ENCODE data around the gene CDH11. TPM values are rescaled to one million over a fixed set of nuclear protein-coding genes. Genes with fewer than 3 reads are reported as not detected.

CDH11 gene
- total RNA-seq, 4 donors from 2014 or later = 22.4 to 47.8 (median 35.6) TPM

- Histone ChIP-seq H3K27ac (replicated peaks in 1 of 4) (no peak overlapping the region), H3K4me3 (no peak overlapping the region), H3K27me3 (no peaks in the 10 kb centered on the region), H3K36me3 (no peaks in the 10 kb centered on the region), H3K4me1 (peaks cover 0 to 17% (median 4%) of the 10 kb centered on the region in 4 donors), H3K9me3 (no peaks in the 10 kb centered on the region)
- TF ChIP-seq, protein P1, sequence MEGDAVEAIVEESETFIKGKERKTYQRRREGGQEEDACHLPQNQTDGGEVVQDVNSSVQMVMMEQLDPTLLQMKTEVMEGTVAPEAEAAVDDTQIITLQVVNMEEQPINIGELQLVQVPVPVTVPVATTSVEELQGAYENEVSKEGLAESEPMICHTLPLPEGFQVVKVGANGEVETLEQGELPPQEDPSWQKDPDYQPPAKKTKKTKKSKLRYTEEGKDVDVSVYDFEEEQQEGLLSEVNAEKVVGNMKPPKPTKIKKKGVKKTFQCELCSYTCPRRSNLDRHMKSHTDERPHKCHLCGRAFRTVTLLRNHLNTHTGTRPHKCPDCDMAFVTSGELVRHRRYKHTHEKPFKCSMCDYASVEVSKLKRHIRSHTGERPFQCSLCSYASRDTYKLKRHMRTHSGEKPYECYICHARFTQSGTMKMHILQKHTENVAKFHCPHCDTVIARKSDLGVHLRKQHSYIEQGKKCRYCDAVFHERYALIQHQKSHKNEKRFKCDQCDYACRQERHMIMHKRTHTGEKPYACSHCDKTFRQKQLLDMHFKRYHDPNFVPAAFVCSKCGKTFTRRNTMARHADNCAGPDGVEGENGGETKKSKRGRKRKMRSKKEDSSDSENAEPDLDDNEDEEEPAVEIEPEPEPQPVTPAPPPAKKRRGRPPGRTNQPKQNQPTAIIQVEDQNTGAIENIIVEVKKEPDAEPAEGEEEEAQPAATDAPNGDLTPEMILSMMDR (IDR thresholded peaks at IDR 0.05) = no peak
- TF ChIP-seq EP300 (IDR thresholded peaks at IDR 0.05) (no peak), POLR2AphosphoS5 (IDR thresholded peaks at IDR 0.05) (no peak), POLR2A (IDR thresholded peaks at IDR 0.05; ENCODE audit: low read depth) (no peak)
- no peak for DNase-seq (ENCODE audit: extremely low spot score)
- WGBS = 79% methylated on average over 8 of the region's 8 CpGs
- intact Hi-C loops (cut with DNase I) = no loop called here
Observed at GRCh38 chr16:65034915-65035314, 86.9 kb downstream of the CDH11 start.

DNA sequence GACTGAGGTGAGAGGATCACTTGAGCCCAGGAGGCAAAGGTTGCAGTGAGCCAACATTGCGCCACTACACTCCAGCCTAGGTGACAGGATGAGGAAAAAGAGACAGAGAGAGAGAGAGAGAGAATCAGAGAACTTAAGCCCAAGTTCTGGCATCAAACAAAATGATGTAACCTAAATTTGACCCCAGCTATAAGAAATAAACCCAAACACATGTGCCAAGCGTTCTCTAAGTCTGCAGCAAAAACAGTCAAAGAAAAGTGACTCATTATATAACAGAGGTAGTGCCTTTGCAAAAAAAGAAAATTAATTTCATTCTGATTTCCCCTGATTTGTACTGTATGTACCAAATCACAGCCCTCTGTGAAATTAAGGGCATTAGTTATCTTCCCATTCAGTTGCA, 89.5 kb downstream of the CDH11 start:
- Histone ChIP-seq H3K27ac (replicated peaks in 1 of 4) (no peak overlapping the region), H3K27me3 (no peaks in the 10 kb centered on the region), H3K9me3 (no peaks in the 10 kb centered on the region), H3K36me3 (no peaks in the 10 kb centered on the region), H3K4me1 (peaks cover 0 to 18% (median 6%) of the 10 kb centered on the region in 4 donors), H3K4me3 (no peak overlapping the region)
- TF ChIP-seq EP300 (IDR thresholded peaks at IDR 0.05) (no peak), POLR2AphosphoS5 (IDR thresholded peaks at IDR 0.05) (no peak), POLR2A (IDR thresholded peaks at IDR 0.05; ENCODE audit: low read depth) (no peak)
- TF ChIP-seq, protein P1 (IDR thresholded peaks at IDR 0.05) = no peak
- intact Hi-C loops (cut with DNase I) = no loop called here
- 77% methylated on average over 2 of the region's 2 CpGs for WGBS
- DNase-seq (ENCODE audit: extremely low spot score) = no peak

DNA sequence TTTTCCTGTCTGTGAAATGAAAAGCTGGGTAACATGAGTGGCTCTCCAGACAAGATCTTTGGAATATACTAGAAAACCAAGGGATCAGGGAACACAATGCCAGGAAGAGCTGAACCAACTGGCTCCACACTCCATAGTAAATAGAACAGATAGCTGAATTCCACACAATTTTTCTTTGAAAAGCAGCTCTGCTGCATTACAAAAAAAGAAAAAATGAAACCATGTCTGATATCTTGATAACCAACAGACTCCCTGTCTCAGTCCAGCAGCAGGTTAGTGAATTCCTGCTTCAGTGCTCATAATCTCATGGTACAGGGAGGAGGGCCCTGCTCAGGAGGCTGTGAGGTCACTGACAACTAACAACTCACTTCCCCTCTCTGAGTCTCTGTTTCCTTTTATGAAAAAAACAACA, 97.1 kb downstream of the CDH11 start:
- H3K27me3 ChIP-seq = no peaks in the 10 kb centered on the region
- no peak for DNase-seq (ENCODE audit: extremely low spot score)
- H3K27ac ChIP-seq (replicated peaks in 1 of 4) = no peak overlapping the region
- intact Hi-C loops (cut with DNase I) = no loop called here
- H3K4me3 ChIP-seq = no peak overlapping the region
- H3K36me3 ChIP-seq = no peaks in the 10 kb centered on the region
- H3K9me3 ChIP-seq = no peaks in the 10 kb centered on the region
- TF ChIP-seq, protein P1 (IDR thresholded peaks at IDR 0.05) = no peak
- TF ChIP-seq POLR2A (IDR thresholded peaks at IDR 0.05; ENCODE audit: low read depth) = no peak
- no peak for TF ChIP-seq EP300 (IDR thresholded peaks at IDR 0.05)
- no peak for TF ChIP-seq POLR2AphosphoS5 (IDR thresholded peaks at IDR 0.05)
- peaks cover 0 to 7% (median 3%) of the 10 kb centered on the region in 4 donors for H3K4me1 ChIP-seq

DNA sequence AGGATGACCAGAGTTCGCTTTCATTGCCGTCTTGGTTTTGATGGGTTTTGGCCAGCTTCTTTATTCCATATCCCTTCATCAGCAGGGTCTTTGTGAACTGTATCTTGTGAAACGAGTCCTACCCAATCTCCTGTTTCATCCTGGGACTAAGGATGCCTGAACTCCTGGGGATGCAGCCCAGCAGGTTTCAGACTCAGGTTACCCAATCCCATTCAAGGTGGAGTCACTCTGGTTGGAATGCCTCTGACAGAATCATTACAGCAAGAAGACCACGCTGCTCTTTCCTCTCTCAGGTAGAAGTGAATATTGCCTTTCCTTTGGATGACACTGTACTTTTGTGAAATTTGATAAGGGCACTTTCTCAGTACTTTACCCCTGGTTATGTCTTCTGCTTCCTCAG, 98.1 kb downstream of the CDH11 start:
- intact Hi-C loops (cut with DNase I) = no loop called here
- no peaks in the 10 kb centered on the region for H3K27me3 ChIP-seq
- WGBS = 89% methylated on average over 4 of the region's 4 CpGs
- H3K36me3 ChIP-seq = no peaks in the 10 kb centered on the region
- no peaks in the 10 kb centered on the region for H3K4me1 ChIP-seq
- H3K9me3 ChIP-seq = no peaks in the 10 kb centered on the region
- no peak for TF ChIP-seq POLR2AphosphoS5 (IDR thresholded peaks at IDR 0.05)
- no peak for TF ChIP-seq POLR2A (IDR thresholded peaks at IDR 0.05; ENCODE audit: low read depth)
- TF ChIP-seq, protein P1 (IDR thresholded peaks at IDR 0.05) = no peak
- TF ChIP-seq EP300 (IDR thresholded peaks at IDR 0.05) = no peak
- no peak for DNase-seq (ENCODE audit: extremely low spot score)
- no peak overlapping the region for H3K4me3 ChIP-seq
- H3K27ac ChIP-seq (replicated peaks in 1 of 4) = no peak overlapping the region
